H1 (cell line): ENCODE measurements around the gene FMNL2. TPM values are rescaled to one million over a fixed set of nuclear protein-coding genes. Genes with fewer than 3 reads are reported as not detected.

Experiments
- CTCF ChIA-PET: fragments of 300-600 bp; sonication (Branson Sonifier 250); formaldehyde crosslinking; loops from one replicate; lab custom pipeline; 2021; ENCODE audit not compliant: partially characterized antibody; lab: Charles Lee
- POLR2A ChIA-PET: fragments of 300-600 bp; sonication (Branson Sonifier 250); formaldehyde crosslinking; loops from one replicate; lab custom pipeline; 2021; ENCODE audit warnings: inconsistent platforms; ENCODE audit not compliant: partially characterized antibody; lab: Charles Lee
- DNase-seq, 2 experiments: peaks; one replicate each; pipeline versions ENCODE4 v3.0.0 to v3.0.0-alpha.2; 2010 to 2022; ENCODE audit warnings: low spot score in 2 of 2, low read depth in 1 of 2, mixed read lengths in 1 of 2
- FAIRE-seq: peaks from 2 replicates; lab custom pipeline; 2011; peaks lifted over from hg19 to GRCh38; lab: Jason Lieb, UNC
- H2AFZ ChIP-seq: 2 replicates; pipeline ENCODE4 v1.8.1; 2012; ENCODE audit warnings: low read length, inconsistent platforms
- H2AK5ac ChIP-seq: 2 replicates; pipeline ENCODE4 v1.6.1; 2013; ENCODE audit warnings: low read depth, low read length
- H2BK120ac ChIP-seq: replicated peaks from 2 replicates; pipeline ENCODE3; 2013; ENCODE audit warnings: low read depth, low read length, inconsistent platforms
- H2BK12ac ChIP-seq: 2 replicates; pipeline ENCODE4 v1.6.1; 2013; ENCODE audit warnings: low read depth, low read length
- H2BK15ac ChIP-seq: 2 replicates; pipeline ENCODE4 v1.6.1; 2013; ENCODE audit warnings: low read length
- H2BK20ac ChIP-seq: 2 replicates; pipeline ENCODE4 v1.6.1; 2013; ENCODE audit warnings: low read length
- H2BK5ac ChIP-seq: 2 replicates; pipeline ENCODE4 v1.6.1; 2013; ENCODE audit warnings: low read depth, low read length
- H3K14ac ChIP-seq: 2 replicates; pipeline ENCODE4 v1.6.1; 2013; ENCODE audit warnings: inconsistent platforms; ENCODE audit not compliant: insufficient read length
- H3K18ac ChIP-seq: 2 replicates; pipeline ENCODE4 v1.6.1; 2013; ENCODE audit warnings: low read length; ENCODE audit errors: extremely low read depth
- H3K23ac ChIP-seq: 2 replicates; pipeline ENCODE4 v1.6.1; 2013; ENCODE audit warnings: inconsistent platforms; ENCODE audit not compliant: insufficient read length
- H3K23me2 ChIP-seq: 2 replicates; pipeline ENCODE4 v1.6.1; 2013; ENCODE audit warnings: low read depth, low read length
- H3K27ac ChIP-seq: 2 replicates; pipeline ENCODE4 v1.6.1; 2011; ENCODE audit warnings: low read depth, low read length, inconsistent platforms
- H3K27me3 ChIP-seq, 4 experiments: replicated peaks in 1 of 4; 1 replicate in 1 of 4; 2 replicates in 3 of 4; pipeline versions ENCODE4 v1.6.1 to v1.8.1; 2011 to 2013; ENCODE audit warnings: low read length in 3 of 4, mild to moderate bottlenecking in 3 of 4, inconsistent platforms in 2 of 4, mixed read lengths in 2 of 4, moderate library complexity in 1 of 4; ENCODE audit not compliant: control insufficient read depth in 3 of 4, insufficient read depth in 3 of 4; ENCODE audit errors: extremely low read depth in 1 of 4
- H3K36me3 ChIP-seq, 4 experiments: 2 replicates each; pipeline versions ENCODE4 v1.6.1 to v1.8.1; 2011 to 2013; ENCODE audit warnings: mild to moderate bottlenecking in 4 of 4, low read length in 3 of 4, moderate library complexity in 2 of 4, control low read depth in 1 of 4, inconsistent platforms in 1 of 4; ENCODE audit not compliant: insufficient read depth in 4 of 4, control insufficient read depth in 2 of 4
- H3K4ac ChIP-seq: replicated peaks from 2 replicates; pipeline ENCODE3; 2013; ENCODE audit warnings: low read length, low read depth, mixed read lengths, inconsistent platforms; ENCODE audit not compliant: insufficient read length
- H3K4me1 ChIP-seq, 4 experiments: replicated peaks in 1 of 4; 1 replicate in 1 of 4; 2 replicates in 3 of 4; pipeline versions ENCODE4 v1.6.1 to v1.8.1; 2011 to 2013; ENCODE audit warnings: low read length in 3 of 4, inconsistent platforms in 2 of 4, mixed read lengths in 1 of 4; ENCODE audit not compliant: insufficient read depth in 4 of 4, control insufficient read depth in 3 of 4
- H3K4me2 ChIP-seq, 2 experiments: 2 replicates each; pipeline versions ENCODE4 v1.6.1 to v1.8.1; 2011 to 2013; ENCODE audit warnings: low read depth in 2 of 2, low read length in 2 of 2, control low read depth in 1 of 2, inconsistent platforms in 1 of 2, mild to moderate bottlenecking in 1 of 2; ENCODE audit not compliant: insufficient read depth in 1 of 2
- H3K4me3 ChIP-seq, 4 experiments: fragments of 200-600, 300-600 bp in 1 of 4; sonication (generic), shearing (Covaris generic), sonication (Bioruptor Twin) in 1 of 4; 2 replicates each; pipeline versions ENCODE4 v1.5.1 to v1.8.1; 2011 to 2016; ENCODE audit warnings: low read length in 4 of 4, low read depth in 3 of 4, control low read depth in 2 of 4, inconsistent platforms in 2 of 4, mild to moderate bottlenecking in 2 of 4, mixed read lengths in 1 of 4, moderate library complexity in 1 of 4; ENCODE audit not compliant: insufficient read depth in 2 of 4; ENCODE audit errors: extremely low read depth in 1 of 4
- H3K56ac ChIP-seq: replicated peaks from 2 replicates; pipeline ENCODE3; 2013; ENCODE audit warnings: low read depth, mild to moderate bottlenecking, mixed read lengths, low read length, inconsistent platforms; ENCODE audit not compliant: insufficient read length
- H3K79me1 ChIP-seq: 2 replicates; pipeline ENCODE4 v1.6.1; 2013; ENCODE audit warnings: low read depth, low read length, control low read depth
- H3K79me2 ChIP-seq, 2 experiments: 2 replicates each; pipeline versions ENCODE4 v1.6.1 to v1.8.1; 2012 to 2013; ENCODE audit warnings: low read length in 2 of 2, mild to moderate bottlenecking in 2 of 2, inconsistent platforms in 1 of 2; ENCODE audit not compliant: insufficient read depth in 2 of 2, control insufficient read depth in 1 of 2
- H3K9ac ChIP-seq, 4 experiments: replicated peaks in 1 of 4; 1 replicate in 1 of 4; 2 replicates in 3 of 4; pipeline versions ENCODE4 v1.6.1 to v1.8.1; 2011 to 2013; ENCODE audit warnings: low read depth in 3 of 4, low read length in 3 of 4, control low read depth in 2 of 4, mild to moderate bottlenecking in 2 of 4, moderate library complexity in 2 of 4, inconsistent platforms in 1 of 4; ENCODE audit errors: extremely low read depth in 1 of 4
- H3K9me3 ChIP-seq, 2 experiments: 2 replicates each; pipeline versions ENCODE4 v1.6.1 to v1.8.1; 2012 to 2013; ENCODE audit warnings: mild to moderate bottlenecking in 2 of 2, moderate library complexity in 2 of 2, control low read depth in 1 of 2, inconsistent platforms in 1 of 2, low read depth in 1 of 2, low read length in 1 of 2, mixed read lengths in 1 of 2; ENCODE audit not compliant: insufficient read depth in 2 of 2
- H4K20me1 ChIP-seq, 2 experiments: replicated peaks in 1 of 2; 2 replicates each; pipeline versions ENCODE3 to v1.8.1; 2011 to 2013; ENCODE audit warnings: inconsistent platforms in 2 of 2, low read length in 2 of 2, mild to moderate bottlenecking in 1 of 2; ENCODE audit not compliant: insufficient read depth in 2 of 2, control insufficient read depth in 1 of 2
- H4K5ac ChIP-seq: 2 replicates; pipeline ENCODE4 v1.6.1; 2013; ENCODE audit warnings: low read length, low read depth, mixed read lengths, inconsistent platforms; ENCODE audit not compliant: insufficient read length
- H4K8ac ChIP-seq: 2 replicates; pipeline ENCODE4 v1.8.0; 2013; ENCODE audit warnings: mild to moderate bottlenecking, moderate library complexity, low read length, inconsistent platforms; ENCODE audit not compliant: insufficient read depth; ENCODE audit errors: extremely low read depth
- H4K91ac ChIP-seq: replicated peaks from 2 replicates; pipeline ENCODE3; 2013; ENCODE audit warnings: low read length, mixed read lengths, inconsistent platforms; ENCODE audit not compliant: insufficient read length
- EP300 ChIP-seq, 2 experiments: IDR thresholded peaks; 1 replicate in 1 of 2; 2 replicates in 1 of 2; pipeline ENCODE4 v1.6.1; 2011 to 2012; ENCODE audit warnings: low read depth in 2 of 2, low read length in 2 of 2, mild to moderate bottlenecking in 2 of 2, borderline replicate concordance in 1 of 2, inconsistent platforms in 1 of 2, moderate library complexity in 1 of 2
- GABPA ChIP-seq: IDR thresholded peaks from 2 replicates; pipeline ENCODE4 v1.6.1; 2011; ENCODE audit warnings: mild to moderate bottlenecking, low read length, moderate library complexity, borderline replicate concordance; ENCODE audit not compliant: insufficient read depth
- MAFK ChIP-seq: IDR thresholded peaks from 2 replicates; pipeline ENCODE4 v1.6.1; 2012; ENCODE audit warnings: low read depth, mild to moderate bottlenecking, improper control_type of control experiment, low read length
- PHF8 ChIP-seq: fragments of 200-600 bp; sonication (generic); conservative IDR thresholded peaks from 2 replicates; pipeline ENCODE4 v1.7.1; 2012; ENCODE audit warnings: low read depth, mild to moderate bottlenecking, inconsistent platforms, low read length, moderate library complexity
- POLR2AphosphoS5 ChIP-seq: IDR thresholded peaks from 2 replicates; pipeline ENCODE4 v1.6.1; 2011; ENCODE audit warnings: low read depth, low read length
- SP2 ChIP-seq: IDR thresholded peaks from 2 replicates; pipeline ENCODE4 v1.6.1; 2012; ENCODE audit warnings: mild to moderate bottlenecking, low read length, inconsistent platforms
- SRF ChIP-seq: IDR thresholded peaks from 2 replicates; pipeline ENCODE4 v1.6.1; 2011; ENCODE audit warnings: mild to moderate bottlenecking, low read depth, low read length, moderate library complexity
- YY1 ChIP-seq: IDR thresholded peaks from 2 replicates; pipeline ENCODE4 v1.6.1; 2011; ENCODE audit warnings: low read depth, mild to moderate bottlenecking, low read length
- WGBS, 2 experiments: shearing (Covaris generic) in 1 of 2; methylation state at CpG; one replicate each; pipeline versions ENCODE4 v1.1.6 to v1.1.7; 2013 to 2015; ENCODE audit warnings: low lambda C conversion rate in 2 of 2, mixed read lengths in 2 of 2, inconsistent platforms in 1 of 2, low coverage in 1 of 2, missing lambda C conversion rate in 1 of 2; ENCODE audit not compliant: insufficient replicate concordance in 2 of 2, insufficient coverage in 1 of 2, insufficient read length in 1 of 2; ENCODE audit errors: extremely low coverage in 1 of 2, missing lambda C conversion rate in 1 of 2; 5-methylcytosine and 5-hydroxymethylcytosine counted together
- polyA plus RNA-seq, 7 experiments: library from polyadenylated mRNA; depleted of rRNA in 3 of 7; stranded (reverse) in 5 of 7; unstranded in 2 of 7; fragments of >200 nt in 5 of 7; fragments of 200-250 nt in 2 of 7; gene quantifications; 1 replicate in 5 of 7; 2 replicates in 1 of 7; 4 replicates in 1 of 7; pipeline versions ENCODE4 v1.2.1 to v1.2.3, GENCODE V29; 2011 to 2013; ENCODE audit warnings: missing spikeins in 2 of 7, mixed read lengths in 2 of 7
- total RNA-seq: library from RNA; stranded (reverse); fragmentation: NEBNext Ultra II Directional; extraction: Animal tissue kit (Norgen Biotek cat#: 25700); gene quantifications from 2 replicates; pipeline ENCODE4 v1.2.1, GENCODE V29; 2021
- TF ChIP-seq, protein P1 (sequence below): IDR thresholded peaks from 2 replicates; pipeline ENCODE4 v1.6.1; 2011; ENCODE audit warnings: low read depth, mild to moderate bottlenecking, low read length; ENCODE audit not compliant: insufficient read depth
- TF ChIP-seq, protein P2 (sequence below): IDR thresholded peaks from 2 replicates; pipeline ENCODE4 v1.6.1; 2012; ENCODE audit warnings: low read length, inconsistent platforms

FMNL2 gene
- total and polyA plus RNA-seq, 2 of the 8 experiments (the other 6 are each of a cell fraction or from before 2014, with no cell fraction given) = 15.5 to 45.1 TPM

DNA sequence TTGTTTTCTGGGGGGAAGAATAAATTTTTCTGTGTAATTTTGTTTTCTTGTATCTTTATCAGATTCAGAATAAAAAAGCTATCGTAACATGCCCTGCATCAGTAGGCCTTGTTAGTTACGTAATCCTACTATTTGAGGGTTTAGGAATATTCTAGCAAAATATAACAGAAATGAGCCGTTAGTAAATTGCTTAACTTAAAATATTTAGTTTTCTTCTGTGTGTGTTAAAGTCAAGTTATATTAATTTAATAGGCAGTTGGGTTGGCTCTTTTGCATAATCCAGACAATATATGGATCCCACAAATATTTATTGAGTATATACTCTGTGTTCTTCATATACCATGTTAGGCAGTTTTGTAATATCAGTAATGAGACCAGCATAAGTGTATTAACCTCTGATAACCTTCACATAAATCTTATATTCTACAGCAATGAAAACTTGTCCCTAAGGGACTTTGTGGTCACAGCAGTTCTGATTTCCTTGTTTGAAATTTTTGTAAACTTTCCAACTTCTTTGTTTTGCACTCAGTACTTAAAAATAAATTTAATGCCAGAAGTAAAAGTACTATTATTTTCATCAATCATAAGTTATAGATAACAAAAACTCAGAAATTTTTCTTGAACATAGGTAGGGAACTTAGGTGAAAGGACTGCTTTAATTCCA is 151.9 kb downstream of the FMNL2 start:
- H3K23me2 ChIP-seq = peaks cover 1% of the 10 kb centered on the region
- no peak overlapping the region for H4K8ac ChIP-seq
- no peak overlapping the region for H3K18ac ChIP-seq
- no peaks in the 10 kb centered on the region for H3K27me3 ChIP-seq
- H3K79me2 ChIP-seq = peaks cover 3 to 91% of the 10 kb centered on the region in 2 experiments; a peak in 3 of 4 replicates
- no peaks in the 10 kb centered on the region for H4K20me1 ChIP-seq
- POLR2A ChIA-PET = interaction anchor here (0.9 kb wide), 1 partner anchor 10 kb away, joined by 4 read pairs; no protein-coding TSS in a partner anchor
- H3K36me3 ChIP-seq = no peaks in the 10 kb centered on the region
- H3K9me3 ChIP-seq = no peaks in the 10 kb centered on the region
- H4K5ac ChIP-seq = no peak overlapping the region
- no peak overlapping the region for H3K4ac ChIP-seq
- peaks cover 2 to 23% (median 16%) of the 10 kb centered on the region in 4 experiments; a peak in 6 of 7 replicates for H3K4me1 ChIP-seq
- no peak overlapping the region for H3K4me2 ChIP-seq
- no peak overlapping the region for H3K27ac ChIP-seq
- no peak overlapping the region for H2AK5ac ChIP-seq
- H2BK15ac ChIP-seq = no peak overlapping the region
- 90% methylated on average over 3 of the region's 3 CpGs; no CpG with 5 or more reads in 1 of the 2 experiments for WGBS, 2 experiments
- no peak overlapping the region for H4K91ac ChIP-seq
- H3K9ac ChIP-seq = no peak overlapping the region
- no peak overlapping the region for H2BK20ac ChIP-seq
- no peak overlapping the region for H2BK12ac ChIP-seq
- CTCF ChIA-PET = interaction anchor here (0.6 to 1.4 kb wide), 2 partner anchors 9 to 364 kb away, joined by 4 read pairs; no protein-coding TSS in a partner anchor
- DNase-seq = no peak
- H3K4me3 ChIP-seq = no peak overlapping the region
- no peak for FAIRE-seq
- H2BK120ac ChIP-seq = no peak overlapping the region
- H3K56ac ChIP-seq = no peak overlapping the region
- H2BK5ac ChIP-seq = no peak overlapping the region
- H3K79me1 ChIP-seq = peaks cover 14% of the 10 kb centered on the region; the same call in 1 of the 2 replicates
- no peak overlapping the region for H3K23ac ChIP-seq
- H3K14ac ChIP-seq = no peak overlapping the region
- H2AFZ ChIP-seq = no peak overlapping the region
- TF ChIP-seq, protein P1, sequence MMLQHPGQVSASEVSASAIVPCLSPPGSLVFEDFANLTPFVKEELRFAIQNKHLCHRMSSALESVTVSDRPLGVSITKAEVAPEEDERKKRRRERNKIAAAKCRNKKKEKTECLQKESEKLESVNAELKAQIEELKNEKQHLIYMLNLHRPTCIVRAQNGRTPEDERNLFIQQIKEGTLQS = no peak
- no peak for TF ChIP-seq SRF
- TF ChIP-seq YY1 = no peak
- TF ChIP-seq GABPA = no peak
- TF ChIP-seq, protein P2, sequence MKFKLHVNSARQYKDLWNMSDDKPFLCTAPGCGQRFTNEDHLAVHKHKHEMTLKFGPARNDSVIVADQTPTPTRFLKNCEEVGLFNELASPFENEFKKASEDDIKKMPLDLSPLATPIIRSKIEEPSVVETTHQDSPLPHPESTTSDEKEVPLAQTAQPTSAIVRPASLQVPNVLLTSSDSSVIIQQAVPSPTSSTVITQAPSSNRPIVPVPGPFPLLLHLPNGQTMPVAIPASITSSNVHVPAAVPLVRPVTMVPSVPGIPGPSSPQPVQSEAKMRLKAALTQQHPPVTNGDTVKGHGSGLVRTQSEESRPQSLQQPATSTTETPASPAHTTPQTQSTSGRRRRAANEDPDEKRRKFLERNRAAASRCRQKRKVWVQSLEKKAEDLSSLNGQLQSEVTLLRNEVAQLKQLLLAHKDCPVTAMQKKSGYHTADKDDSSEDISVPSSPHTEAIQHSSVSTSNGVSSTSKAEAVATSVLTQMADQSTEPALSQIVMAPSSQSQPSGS = no peak
- no peak for TF ChIP-seq MAFK
- TF ChIP-seq PHF8 = no peak
- TF ChIP-seq EP300 (IDR thresholded peaks at IDR 0.05; ENCODE audit: borderline replicate concordance in 1 of 2, low read depth in 2 of 2, low read length in 2 of 2) = no peak
- TF ChIP-seq SP2 = no peak
- TF ChIP-seq POLR2AphosphoS5 = no peak
